BE2C (cell line): ENCODE results near the gene ERCC2.

Source experiments
- DNase-seq: peaks from one replicate; pipeline ENCODE4 v3.0.0-alpha.2; 2020
- H3K27me3 ChIP-seq: fragments of 250-450 bp; sonication (Bioruptor Pico); 2 replicates; pipeline ENCODE4 v1.5.1; 2020; ENCODE audit warnings: mild to moderate bottlenecking
- H3K36me3 ChIP-seq: fragments of 250-450 bp; sonication (Bioruptor Pico); 2 replicates; pipeline ENCODE4 v1.5.1; 2020; ENCODE audit warnings: mild to moderate bottlenecking
- H3K4me1 ChIP-seq: fragments of 250-450 bp; sonication (Bioruptor Pico); 2 replicates; pipeline ENCODE4 v1.5.1; 2020
- H3K4me3 ChIP-seq: 2 replicates; pipeline ENCODE4 v1.5.1; 2011; ENCODE audit warnings: low read depth, low read length
- H3K9me3 ChIP-seq: fragments of 250-450 bp; sonication (Bioruptor Pico); 2 replicates; pipeline ENCODE4 v1.5.1; 2020
- TF ChIP-seq, protein P1 (sequence below): IDR thresholded peaks from 2 replicates; pipeline ENCODE4 v1.5.1; 2012; ENCODE audit warnings: mild to moderate bottlenecking, low read depth, low read length

ERCC2 gene

DNA sequence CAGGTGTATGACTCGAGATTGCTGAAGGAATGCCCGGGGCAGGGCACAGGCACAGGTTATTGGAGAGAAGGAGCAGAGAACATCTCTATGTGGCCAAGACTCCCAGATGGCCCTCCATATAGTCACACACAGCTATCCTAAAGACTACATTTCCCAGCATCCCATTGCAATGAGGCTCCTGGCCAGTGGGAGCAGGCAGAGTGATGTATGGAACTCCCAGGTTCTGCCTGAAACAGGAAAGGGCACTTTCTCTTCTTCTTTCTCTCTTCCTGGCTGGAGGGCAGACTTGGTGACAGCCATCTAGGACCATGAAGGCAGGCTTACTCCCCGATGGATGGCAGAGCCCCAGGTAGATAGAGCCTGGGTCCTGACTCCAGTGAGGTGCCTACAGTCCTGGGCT is 21.0 kb upstream of the ERCC2 start:
- no peak for DNase-seq
- H3K9me3 ChIP-seq = no peaks in the 10 kb centered on the region
- TF ChIP-seq, protein P1, sequence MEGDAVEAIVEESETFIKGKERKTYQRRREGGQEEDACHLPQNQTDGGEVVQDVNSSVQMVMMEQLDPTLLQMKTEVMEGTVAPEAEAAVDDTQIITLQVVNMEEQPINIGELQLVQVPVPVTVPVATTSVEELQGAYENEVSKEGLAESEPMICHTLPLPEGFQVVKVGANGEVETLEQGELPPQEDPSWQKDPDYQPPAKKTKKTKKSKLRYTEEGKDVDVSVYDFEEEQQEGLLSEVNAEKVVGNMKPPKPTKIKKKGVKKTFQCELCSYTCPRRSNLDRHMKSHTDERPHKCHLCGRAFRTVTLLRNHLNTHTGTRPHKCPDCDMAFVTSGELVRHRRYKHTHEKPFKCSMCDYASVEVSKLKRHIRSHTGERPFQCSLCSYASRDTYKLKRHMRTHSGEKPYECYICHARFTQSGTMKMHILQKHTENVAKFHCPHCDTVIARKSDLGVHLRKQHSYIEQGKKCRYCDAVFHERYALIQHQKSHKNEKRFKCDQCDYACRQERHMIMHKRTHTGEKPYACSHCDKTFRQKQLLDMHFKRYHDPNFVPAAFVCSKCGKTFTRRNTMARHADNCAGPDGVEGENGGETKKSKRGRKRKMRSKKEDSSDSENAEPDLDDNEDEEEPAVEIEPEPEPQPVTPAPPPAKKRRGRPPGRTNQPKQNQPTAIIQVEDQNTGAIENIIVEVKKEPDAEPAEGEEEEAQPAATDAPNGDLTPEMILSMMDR = no peak
- H3K4me3 ChIP-seq = no peak overlapping the region
- no peaks in the 10 kb centered on the region for H3K4me1 ChIP-seq
- no peaks in the 10 kb centered on the region for H3K36me3 ChIP-seq
- H3K27me3 ChIP-seq = peaks cover 15% of the 10 kb centered on the region

DNA sequence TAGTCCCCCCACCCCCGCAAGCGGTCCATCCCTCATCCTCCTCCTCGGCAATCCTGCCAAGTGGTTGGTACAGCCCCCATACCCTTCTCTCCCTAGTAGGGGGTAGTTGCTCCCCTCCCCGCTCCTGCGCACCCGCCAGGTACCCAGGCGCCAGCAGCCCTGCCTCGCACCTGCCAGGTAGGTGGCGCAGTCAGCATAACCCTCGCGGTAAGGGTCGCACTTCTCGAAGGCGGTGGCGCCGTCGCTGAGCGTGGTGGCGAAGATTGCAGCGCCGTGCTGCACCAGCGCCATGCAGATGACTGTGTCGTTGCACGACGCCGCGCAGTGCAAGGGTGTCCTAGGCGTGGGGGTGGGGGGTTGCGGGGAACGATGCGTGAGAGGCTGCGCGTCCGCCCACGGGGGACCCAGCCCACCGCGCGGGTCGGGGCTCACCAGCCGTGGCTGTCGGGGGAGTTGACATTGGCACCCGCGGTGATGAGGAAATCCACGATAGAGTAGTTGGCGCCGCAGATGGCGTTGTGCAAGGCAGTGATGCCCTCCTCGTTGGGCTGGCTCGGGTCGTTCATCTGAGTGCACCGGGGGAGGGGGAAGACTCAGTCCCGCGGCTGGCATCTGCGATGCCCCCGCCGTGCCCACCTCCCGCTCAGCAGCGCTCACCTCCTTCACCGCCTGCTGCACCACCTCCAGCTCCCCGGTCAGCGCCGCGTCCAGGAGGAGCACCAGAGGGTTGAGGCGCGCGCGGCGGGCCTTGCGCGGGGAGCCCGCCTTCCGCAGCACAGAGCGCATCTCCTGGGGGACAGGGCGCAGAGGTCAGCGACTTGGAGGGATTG is 15.2 kb upstream of the ERCC2 start:
- DNase-seq = no peak
- Histone ChIP-seq H3K27me3 (peaks cover 38% of the 10 kb centered on the region), H3K4me1 (no peaks in the 10 kb centered on the region), H3K4me3 (no peak overlapping the region), H3K36me3 (no peaks in the 10 kb centered on the region), H3K9me3 (no peaks in the 10 kb centered on the region)
- TF ChIP-seq, protein P1 = no peak

DNA sequence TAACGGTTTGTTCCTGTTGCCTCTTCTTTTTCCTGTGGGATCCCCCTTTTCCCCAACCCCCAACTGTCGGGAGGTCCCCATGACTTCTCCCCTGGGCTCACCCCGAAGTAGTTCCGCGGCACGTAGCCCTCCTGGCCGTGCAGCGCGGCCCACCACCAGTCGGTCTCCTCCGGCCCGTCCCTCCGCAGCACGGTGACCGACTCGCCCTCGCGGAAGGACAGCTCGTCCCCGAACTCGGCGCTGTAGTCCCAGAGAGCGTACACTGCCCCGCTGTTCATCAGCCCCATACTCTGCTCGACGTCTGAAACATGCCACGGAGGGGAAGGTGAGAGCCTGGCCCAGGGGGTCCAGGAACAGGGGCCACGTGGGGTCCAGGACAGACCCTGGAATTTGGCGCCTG is 12.1 kb upstream of the ERCC2 start:
- no peaks in the 10 kb centered on the region for H3K36me3 ChIP-seq
- TF ChIP-seq, protein P1 = no peak
- no peak for DNase-seq
- no peaks in the 10 kb centered on the region for H3K4me1 ChIP-seq
- peaks cover 33% of the 10 kb centered on the region for H3K27me3 ChIP-seq
- H3K9me3 ChIP-seq = no peaks in the 10 kb centered on the region
- H3K4me3 ChIP-seq = peak overlapping the region; percentile 32

DNA sequence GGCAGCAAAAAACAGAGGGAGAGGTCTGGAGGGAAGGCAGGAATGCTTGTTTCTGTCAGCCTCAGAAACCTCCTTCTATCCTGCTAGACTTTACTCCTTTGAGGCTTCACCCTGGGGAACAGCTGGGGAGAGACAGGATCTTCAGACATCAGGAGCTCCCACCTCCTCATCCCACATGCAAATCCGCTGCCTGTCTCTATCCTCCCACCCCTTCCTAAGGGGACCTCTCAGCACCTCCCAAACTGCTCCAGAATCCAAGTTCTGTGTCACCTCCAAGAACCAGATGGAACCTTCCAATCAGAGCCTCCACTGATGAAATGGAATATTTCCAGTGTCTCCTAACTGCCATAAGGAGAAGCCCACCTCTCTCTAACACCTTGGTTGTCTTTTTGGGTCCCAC is 9.7 kb upstream of the ERCC2 start:
- H3K27me3 ChIP-seq = peaks cover 10% of the 10 kb centered on the region
- DNase-seq = no peak
- TF ChIP-seq, protein P1 = no peak
- no peaks in the 10 kb centered on the region for H3K9me3 ChIP-seq
- H3K36me3 ChIP-seq = no peaks in the 10 kb centered on the region
- H3K4me1 ChIP-seq = no peaks in the 10 kb centered on the region
- H3K4me3 ChIP-seq = no peak overlapping the region

DNA sequence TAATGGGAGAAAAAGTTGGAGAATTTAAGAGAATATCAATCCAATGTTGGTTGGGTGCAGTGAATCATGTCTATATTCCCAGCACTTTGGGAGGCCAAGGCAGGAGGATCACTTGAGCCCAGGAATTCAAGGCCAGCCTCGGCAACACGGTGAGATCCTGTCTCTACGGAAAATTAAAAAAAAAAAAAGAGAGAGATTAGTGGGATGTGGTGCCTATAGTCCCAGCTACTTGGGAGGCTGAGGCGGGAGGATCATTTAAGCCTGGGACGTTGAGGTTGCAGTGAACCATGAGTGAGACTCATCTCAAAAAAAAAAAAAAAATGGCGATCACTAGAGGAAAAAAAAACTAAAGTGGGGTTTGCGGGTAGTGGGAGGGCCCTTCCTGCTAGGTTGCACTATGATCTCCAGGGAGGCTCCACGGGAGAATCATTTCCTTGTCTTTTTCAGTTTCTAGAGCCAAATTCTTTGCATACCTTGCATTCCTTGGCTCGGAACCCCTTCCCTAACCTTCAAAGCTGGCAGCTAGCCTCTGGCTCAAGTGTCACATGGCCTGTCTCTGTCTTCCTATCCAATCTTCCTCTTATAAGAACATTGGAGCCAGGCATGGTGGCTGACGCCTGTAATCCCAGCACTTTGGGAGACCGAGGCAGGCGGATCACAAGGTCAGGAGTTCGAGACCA is 5.8 kb upstream of the ERCC2 start:
- no peaks in the 10 kb centered on the region for H3K9me3 ChIP-seq
- DNase-seq = no peak
- H3K27me3 ChIP-seq = no peaks in the 10 kb centered on the region
- TF ChIP-seq, protein P1 = no peak
- H3K36me3 ChIP-seq = no peaks in the 10 kb centered on the region
- no peaks in the 10 kb centered on the region; the same call in 1 of the 2 replicates for H3K4me1 ChIP-seq
- no peak overlapping the region for H3K4me3 ChIP-seq
